ENCODE data around the gene AGR2. TPM values are rescaled to one million over a fixed set of nuclear protein-coding genes. Genes with fewer than 3 reads are reported as not detected.
"Not testable (repeated sequence)": the region's sequence is repeated elsewhere in the genome, so short reads cannot be mapped to it uniquely, and the experiment has no call there.

AGR2 gene
- total RNA-seq, 1 experiment from 2014 or later, result 378 TPM

- no peak overlapping the region for H3K27ac Mint-ChIP-seq (ENCODE audit: unreplicated experiment)
- no TSS peak for BruUV-seq (replicated peaks)
Observed at GRCh38 chr7:16774294-16774693, 30.5 kb downstream of the AGR2 start.

GRCh38 chr7:16773884-16774283 is 30.9 kb downstream of the AGR2 start:
- no peaks in the 10 kb centered on the region for H3K27me3 Mint-ChIP-seq (ENCODE audit: unreplicated experiment)
- no TSS peak for BruUV-seq (replicated peaks)
- CTCF ChIA-PET, result interaction anchor here (0.6 kb wide), 2 partner anchors 13 to 17 kb away, joined by 3 to 5 read pairs; no protein-coding TSS in a partner anchor
- TF ChIP-seq, protein P1, sequence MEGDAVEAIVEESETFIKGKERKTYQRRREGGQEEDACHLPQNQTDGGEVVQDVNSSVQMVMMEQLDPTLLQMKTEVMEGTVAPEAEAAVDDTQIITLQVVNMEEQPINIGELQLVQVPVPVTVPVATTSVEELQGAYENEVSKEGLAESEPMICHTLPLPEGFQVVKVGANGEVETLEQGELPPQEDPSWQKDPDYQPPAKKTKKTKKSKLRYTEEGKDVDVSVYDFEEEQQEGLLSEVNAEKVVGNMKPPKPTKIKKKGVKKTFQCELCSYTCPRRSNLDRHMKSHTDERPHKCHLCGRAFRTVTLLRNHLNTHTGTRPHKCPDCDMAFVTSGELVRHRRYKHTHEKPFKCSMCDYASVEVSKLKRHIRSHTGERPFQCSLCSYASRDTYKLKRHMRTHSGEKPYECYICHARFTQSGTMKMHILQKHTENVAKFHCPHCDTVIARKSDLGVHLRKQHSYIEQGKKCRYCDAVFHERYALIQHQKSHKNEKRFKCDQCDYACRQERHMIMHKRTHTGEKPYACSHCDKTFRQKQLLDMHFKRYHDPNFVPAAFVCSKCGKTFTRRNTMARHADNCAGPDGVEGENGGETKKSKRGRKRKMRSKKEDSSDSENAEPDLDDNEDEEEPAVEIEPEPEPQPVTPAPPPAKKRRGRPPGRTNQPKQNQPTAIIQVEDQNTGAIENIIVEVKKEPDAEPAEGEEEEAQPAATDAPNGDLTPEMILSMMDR (IDR thresholded peaks at IDR 0.05; ENCODE audit: unreplicated experiment), result no peak
- no peaks in the 10 kb centered on the region for H3K36me3 Mint-ChIP-seq (ENCODE audit: insufficient read depth, unreplicated experiment)
- H3K4me3 Mint-ChIP-seq (ENCODE audit: low read depth, unreplicated experiment), result no peak overlapping the region
- peaks cover 16% of the 10 kb centered on the region for H3K4me1 Mint-ChIP-seq (ENCODE audit: low read depth, unreplicated experiment)
- intact Hi-C loops (cut with micrococcal nuclease; ENCODE audit: unreplicated experiment), result no loop called here
- no peak overlapping the region for H3K27ac Mint-ChIP-seq (ENCODE audit: unreplicated experiment)
- H3K9me3 Mint-ChIP-seq (ENCODE audit: low read depth, unreplicated experiment), result no peaks in the 10 kb centered on the region
- DNase-seq, result no peak

More at GRCh38 chr7:16774294-16774693, 30.5 kb downstream of the AGR2 start:
- no peaks in the 10 kb centered on the region for H3K9me3 Mint-ChIP-seq (ENCODE audit: low read depth, unreplicated experiment)
- no peaks in the 10 kb centered on the region for H3K36me3 Mint-ChIP-seq (ENCODE audit: insufficient read depth, unreplicated experiment)
- DNase-seq, result no peak
- H3K27me3 Mint-ChIP-seq (ENCODE audit: unreplicated experiment), result no peaks in the 10 kb centered on the region
- H3K4me1 Mint-ChIP-seq (ENCODE audit: low read depth, unreplicated experiment), result peaks cover 16% of the 10 kb centered on the region
- CTCF ChIA-PET, result interaction anchor here (0.6 kb wide), 1 partner anchor 12 kb away, joined by 3 read pairs; no protein-coding TSS in a partner anchor
- no peak overlapping the region for H3K4me3 Mint-ChIP-seq (ENCODE audit: low read depth, unreplicated experiment)
- intact Hi-C loops (cut with micrococcal nuclease; ENCODE audit: unreplicated experiment), result no loop called here
- TF ChIP-seq, protein P1 (IDR thresholded peaks at IDR 0.05; ENCODE audit: unreplicated experiment), result no peak

GRCh38 chr7:16773326-16773725 is 31.5 kb downstream of the AGR2 start:
- DNase-seq, result no peak
- TF ChIP-seq, protein P1 (IDR thresholded peaks at IDR 0.05; ENCODE audit: unreplicated experiment), result no peak
- intact Hi-C loops (cut with micrococcal nuclease; ENCODE audit: unreplicated experiment), result no loop called here
- Mint-ChIP-seq H3K4me3 (ENCODE audit: low read depth, unreplicated experiment) (no peak overlapping the region), H3K27ac (ENCODE audit: unreplicated experiment) (no peak overlapping the region), H3K27me3 (ENCODE audit: unreplicated experiment) (no peaks in the 10 kb centered on the region), H3K9me3 (ENCODE audit: low read depth, unreplicated experiment) (no peaks in the 10 kb centered on the region), H3K36me3 (ENCODE audit: insufficient read depth, unreplicated experiment) (no peaks in the 10 kb centered on the region), H3K4me1 (ENCODE audit: low read depth, unreplicated experiment) (peaks cover 16% of the 10 kb centered on the region)
- CTCF ChIA-PET, result interaction anchor here (0.6 kb wide), 1 partner anchor 17 kb away, joined by 5 read pairs; no protein-coding TSS in a partner anchor
- BruUV-seq (replicated peaks), result no TSS peak

- Mint-ChIP-seq H3K9me3 (ENCODE audit: low read depth, unreplicated experiment) (no peaks in the 10 kb centered on the region), H3K4me1 (ENCODE audit: low read depth, unreplicated experiment) (peaks cover 15% of the 10 kb centered on the region), H3K36me3 (ENCODE audit: insufficient read depth, unreplicated experiment) (no peaks in the 10 kb centered on the region), H3K27ac (ENCODE audit: unreplicated experiment) (no peak overlapping the region), H3K4me3 (ENCODE audit: low read depth, unreplicated experiment) (no peak overlapping the region), H3K27me3 (ENCODE audit: unreplicated experiment) (no peaks in the 10 kb centered on the region)
- DNase-seq, result no peak
- CTCF ChIA-PET, result interaction anchor here (0.6 kb wide), 2 partner anchors 59 to 1480 kb away, joined by 3 to 6 read pairs; no protein-coding TSS in a partner anchor
- TF ChIP-seq, protein P1 (IDR thresholded peaks at IDR 0.05; ENCODE audit: unreplicated experiment), result no peak
- no TSS peak for BruUV-seq (replicated peaks)
- intact Hi-C loops (cut with micrococcal nuclease; ENCODE audit: unreplicated experiment), result no loop called here
Observed at GRCh38 chr7:16770657-16771329, 34.0 kb downstream of the AGR2 start.

GRCh38 chr7:16769994-16770393 is 34.8 kb downstream of the AGR2 start:
- not testable (repeated sequence) for H3K27ac Mint-ChIP-seq (ENCODE audit: unreplicated experiment)
- CTCF ChIA-PET, result interaction anchor here (0.6 kb wide), 1 partner anchor 1481 kb away, joined by 3 read pairs; no protein-coding TSS in a partner anchor

More at GRCh38 chr7:16769994-16770393, 34.8 kb downstream of the AGR2 start:
- H3K4me1 Mint-ChIP-seq (ENCODE audit: low read depth, unreplicated experiment); H3K9me3 Mint-ChIP-seq (ENCODE audit: low read depth, unreplicated experiment); BruUV-seq (replicated peaks); intact Hi-C loops (cut with micrococcal nuclease; ENCODE audit: unreplicated experiment); H3K27me3 Mint-ChIP-seq (ENCODE audit: unreplicated experiment); DNase-seq; H3K36me3 Mint-ChIP-seq (ENCODE audit: insufficient read depth, unreplicated experiment); H3K4me3 Mint-ChIP-seq (ENCODE audit: low read depth, unreplicated experiment): not testable (repeated sequence)
